RPMI7951 (cell line): Measurements from ENCODE around the gene RASGRP2. TPM values are rescaled to one million over a fixed set of nuclear protein-coding genes. Genes with fewer than 3 reads are reported as not detected.

ENCODE experiments used
- total RNA-seq: library from RNA; depleted of rRNA; stranded (reverse); fragments of >200 nt; shearing (Covaris generic); gene quantifications from 2 replicates; pipeline ENCODE4 v1.2.3, GENCODE V29; 2014; rRNA removed

RASGRP2 gene
- total RNA-seq, 1 experiment from 2014 or later: not detected

Other genes with a start within 250 kb of the RASGRP2 start
- not detected in 2 replicates for gene SLC22A11, start 188.2 kb downstream of the RASGRP2 start, total RNA-seq
- gene SLC22A12, start 152.9 kb downstream of the RASGRP2 start, total RNA-seq: not detected in 2 replicates
- 0.10 and 0.36 TPM in 2 replicates for gene NRXN2, start 20.9 kb downstream of the RASGRP2 start, total RNA-seq
- gene PYGM, start 15.8 kb upstream of the RASGRP2 start, total RNA-seq: not detected in 2 replicates
- gene SF1, start 34.4 kb upstream of the RASGRP2 start, total RNA-seq: 62.6 and 64.1 TPM in 2 replicates
- 13.9 and 16.1 TPM in 2 replicates for gene MAP4K2, start 59.1 kb upstream of the RASGRP2 start, total RNA-seq
- 11.7 and 14.8 TPM in 2 replicates for gene MEN1, start 66.4 kb upstream of the RASGRP2 start, total RNA-seq
- gene CDC42BPG, start 100.5 kb upstream of the RASGRP2 start, total RNA-seq: 0.20 TPM in 1 of 2 replicates, not detected in the other
- 82.1 and 92.3 TPM in 2 replicates for gene EHD1, start 134.5 kb upstream of the RASGRP2 start, total RNA-seq
- 6.6 and 7.2 TPM in 2 replicates for gene ATG2A, start 173.1 kb upstream of the RASGRP2 start, total RNA-seq
- gene PPP2R5B, start 180.5 kb upstream of the RASGRP2 start, total RNA-seq: 12.5 and 17.8 TPM in 2 replicates
- gene GPHA2, start 191.8 kb upstream of the RASGRP2 start, total RNA-seq: not detected in 2 replicates
- gene MAJIN, start 228.0 kb upstream of the RASGRP2 start, total RNA-seq: not detected in 2 replicates